T-cell (primary cell): ENCODE measurements around the gene SH2D1A. TPM values are rescaled to one million over a fixed set of nuclear protein-coding genes. Genes with fewer than 3 reads are reported as not detected.
A peak's percentile ranks its signal among the peaks of the same experiment; 100 is the strongest.
"Not testable (repeated sequence)": the region's sequence is repeated elsewhere in the genome, so short reads cannot be mapped to it uniquely, and the experiment has no call there.

Experiments used
- ATAC-seq, 4 experiments: fragments of 200-7000 bp in 3 of 4; fragments of 150-1000 bp in 1 of 4; cut with Tn5 transposase; replicated peaks in 1 of 4; 1 replicate in 3 of 4; 2 replicates in 1 of 4; pipeline ENCODE4 v1.10.0; 2021; ENCODE audit warnings: moderate library complexity in 3 of 4, mild to moderate bottlenecking in 2 of 4, moderate number of reproducible peaks in 1 of 4
- CTCF ChIA-PET, 2 donors: fragments of 300-600 bp; sonication (Branson Sonifier 250); formaldehyde crosslinking; loops; one replicate each; lab custom pipeline; 2022; ENCODE audit warnings: antibody characterized with exemption in 2 of 2; lab: Charles Lee
- POLR2A ChIA-PET, 2 donors: fragments of 300-600 bp; sonication (Branson Sonifier 250); formaldehyde crosslinking; loops; one replicate each; lab custom pipeline; 2022; ENCODE audit warnings: antibody characterized with exemption in 2 of 2; lab: Charles Lee
- DNase-seq, 35 experiments: peaks; one replicate each; pipeline versions ENCODE4 v3.0.0 to v3.0.0-alpha.2; 2013 to 2023
- H3K27ac ChIP-seq: one replicate; pipeline ENCODE4 v1.5.1; 2013; ENCODE audit warnings: low read length
- H3K27me3 ChIP-seq, 2 experiments: replicated peaks in 1 of 2; 1 replicate in 1 of 2; 2 replicates in 1 of 2; pipeline versions ENCODE4 v1.6.1 to v1.7.0; 2013; ENCODE audit warnings: low read length in 1 of 2, mixed read lengths in 1 of 2; ENCODE audit not compliant: control insufficient read depth in 2 of 2, insufficient read depth in 2 of 2; ENCODE audit errors: extremely low read depth in 1 of 2
- H3K36me3 ChIP-seq, 2 donors: 1 replicate in 1 of 2; 2 replicates in 1 of 2; pipeline versions ENCODE4 v1.6.1 to v1.7.0; 2013; ENCODE audit warnings: low read length in 1 of 2; ENCODE audit not compliant: control insufficient read depth in 2 of 2, insufficient read depth in 1 of 2; ENCODE audit errors: extremely low read depth in 1 of 2
- H3K4me1 ChIP-seq, 2 experiments: 1 replicate in 1 of 2; 2 replicates in 1 of 2; pipeline versions ENCODE4 v1.6.1 to v1.7.0; 2013; ENCODE audit warnings: low read length in 2 of 2, mixed read lengths in 1 of 2; ENCODE audit not compliant: insufficient read depth in 2 of 2, control insufficient read depth in 1 of 2; ENCODE audit errors: extremely low read depth in 1 of 2
- H3K4me3 ChIP-seq, 2 donors: 1 replicate in 1 of 2; 2 replicates in 1 of 2; pipeline versions ENCODE4 v1.5.1 to v1.7.0; 2013; ENCODE audit warnings: mild to moderate bottlenecking in 2 of 2, low read length in 1 of 2, moderate library complexity in 1 of 2; ENCODE audit not compliant: control insufficient read depth in 1 of 2; ENCODE audit errors: extremely low read depth in 1 of 2
- H3K9me3 ChIP-seq: 2 replicates; pipeline ENCODE4 v1.7.0; 2013
- H3K27ac Mint-ChIP-seq, 2 donors: one replicate each; pipeline ENCODE4 v1.8.0; 2020 to 2021; ENCODE audit warnings: mild to moderate bottlenecking in 2 of 2, mixed read lengths in 2 of 2
- H3K27me3 Mint-ChIP-seq, 2 donors: one replicate each; pipeline ENCODE4 v1.8.0; 2021 to 2022; ENCODE audit warnings: mixed read lengths in 2 of 2
- H3K36me3 Mint-ChIP-seq: one replicate; pipeline ENCODE4 v1.8.0; 2021; ENCODE audit warnings: mixed read lengths
- H3K4me1 Mint-ChIP-seq, 3 donors: one replicate each; pipeline ENCODE4 v1.8.0; 2020 to 2022; ENCODE audit warnings: mixed read lengths in 3 of 3, mild to moderate bottlenecking in 1 of 3
- H3K4me3 Mint-ChIP-seq, 3 donors: one replicate each; pipeline ENCODE4 v1.8.0; 2020 to 2022; ENCODE audit warnings: mild to moderate bottlenecking in 3 of 3, mixed read lengths in 3 of 3, moderate library complexity in 3 of 3
- H3K9me3 Mint-ChIP-seq, 3 donors: one replicate each; pipeline ENCODE4 v1.8.0; 2020 to 2022; ENCODE audit warnings: mixed read lengths in 3 of 3
- whole genome bisulfite sequencing: methylation state at CpG from one replicate; pipeline ENCODE4 v1.1.5; 2013; ENCODE audit warnings: missing lambda C conversion rate; ENCODE audit not compliant: insufficient coverage; 5-methylcytosine and 5-hydroxymethylcytosine counted together
- total RNA-seq, 35 experiments: library from RNA in 6 of 35; stranded (reverse) in 6 of 35; fragments of 120-200 nt in 1 of 35; gene quantifications; one replicate each; pipeline versions ENCODE4 v1.2.1 to v1.2.4 and lab custom pipeline; 2013 to 2026

Gene SH2D1A
- total RNA-seq, 5 donors from 2014 or later (not counting 1 experiment from before 2014, with no cell fraction given) = 32.1 to 43.8 (median 39.0) TPM

- Mint-ChIP-seq H3K36me3 (no peaks in the 10 kb centered on the region), H3K27ac (peak overlapping the region in 1 of 2 donors; percentile 34), H3K27me3 (peaks cover 0 to 14% of the 10 kb centered on the region in 2 donors), H3K4me1 (peaks cover 5 to 9% (median 6%) of the 10 kb centered on the region in 3 donors), H3K9me3 (no peaks in the 10 kb centered on the region), H3K4me3 (no peak overlapping the region)
- Histone ChIP-seq H3K27ac (no peak overlapping the region), H3K4me1 (peaks cover 0 to 6% of the 10 kb centered on the region in 2 experiments), H3K9me3 (no peaks in the 10 kb centered on the region), H3K4me3 (no peak overlapping the region), H3K27me3 (no peaks in the 10 kb centered on the region), H3K36me3 (no peaks in the 10 kb centered on the region)
- ATAC-seq = no peak
- POLR2A ChIA-PET = no interaction called here
- CTCF ChIA-PET = interaction anchor here (0.7 to 1.0 kb wide), 2 partner anchors 10 to 23 kb away, joined by 3 to 4 read pairs; no protein-coding TSS in a partner anchor
- DNase-seq = no peak
- no CpG with 5 or more reads among the region's 1 CpG for WGBS
Observed at GRCh38 chrX:124405868-124406267, 59.5 kb downstream of the SH2D1A start.

- Mint-ChIP-seq H3K4me3 (no peak overlapping the region), H3K9me3 (no peaks in the 10 kb centered on the region), H3K4me1 (peaks cover 3 to 9% (median 5%) of the 10 kb centered on the region in 3 donors), H3K27me3 (peaks cover 0 to 10% of the 10 kb centered on the region in 2 donors), H3K36me3 (no peaks in the 10 kb centered on the region), H3K27ac (no peak overlapping the region)
- H3K9me3 ChIP-seq = no peaks in the 10 kb centered on the region
- ATAC-seq (peak; percentile 54 to 86 (median 78)), DNase-seq (peak in 34 of 35 experiments; percentile 2 to 70 (median 34))
- ChIA-PET POLR2A (no interaction called here), CTCF (interaction anchor here (0.7 to 1.0 kb wide), 3 partner anchors 11 to 142 kb away, joined by 3 to 4 read pairs (median 4); no protein-coding TSS in a partner anchor)
- H3K4me1 ChIP-seq = peaks cover 0 to 6% of the 10 kb centered on the region in 2 experiments
- WGBS = 90% methylated on average over 2 of the region's 12 CpGs
- no peaks in the 10 kb centered on the region for H3K36me3 ChIP-seq
- H3K4me3 ChIP-seq = no peak overlapping the region
- H3K27me3 ChIP-seq = no peaks in the 10 kb centered on the region
- no peak overlapping the region for H3K27ac ChIP-seq
Observed at GRCh38 chrX:124406294-124407014, 60.1 kb downstream of the SH2D1A start.

DNA sequence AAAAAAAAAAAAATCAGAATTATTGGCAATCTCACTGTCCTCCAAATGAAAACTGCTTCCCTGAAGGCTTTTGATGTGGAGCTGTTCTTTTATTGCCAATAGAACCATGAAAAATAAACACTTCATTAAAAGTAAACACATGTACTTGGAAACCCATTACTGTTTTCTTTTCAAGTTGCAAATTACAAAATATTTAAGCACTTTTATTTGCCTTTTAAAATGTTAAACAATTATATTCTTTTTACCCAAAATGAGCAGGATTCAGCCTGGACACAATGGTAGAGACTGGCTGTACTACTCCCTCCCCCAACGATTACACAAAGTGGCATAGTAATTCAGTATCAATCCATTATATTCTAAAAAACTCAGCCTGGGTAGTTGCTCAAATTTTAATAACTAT lies 60.9 kb downstream of the SH2D1A start:
- peaks cover 0 to 6% of the 10 kb centered on the region in 2 experiments for H3K4me1 ChIP-seq
- Mint-ChIP-seq H3K4me3 (no peak overlapping the region), H3K9me3 (no peaks in the 10 kb centered on the region), H3K36me3 (no peaks in the 10 kb centered on the region), H3K27me3 (peaks cover 0 to 8% of the 10 kb centered on the region in 2 donors), H3K27ac (no peak overlapping the region), H3K4me1 (peaks cover 0 to 9% (median 5%) of the 10 kb centered on the region in 3 donors)
- no peak overlapping the region for H3K4me3 ChIP-seq
- H3K9me3 ChIP-seq = no peaks in the 10 kb centered on the region
- no peak overlapping the region for H3K27ac ChIP-seq
- CTCF ChIA-PET = interaction anchor here (0.6 to 1.0 kb wide), 5 partner anchors 21 to 725 kb away, joined by 3 to 4 read pairs (median 3); no protein-coding TSS in a partner anchor
- no CpG with 5 or more reads among the region's 1 CpG for WGBS
- DNase-seq (no peak), ATAC-seq (no peak)
- no peaks in the 10 kb centered on the region for H3K36me3 ChIP-seq
- H3K27me3 ChIP-seq = no peaks in the 10 kb centered on the region
- POLR2A ChIA-PET = no interaction called here

- CTCF ChIA-PET, H3K36me3 Mint-ChIP-seq, H3K27ac Mint-ChIP-seq, H3K36me3 ChIP-seq, H3K9me3 ChIP-seq, ATAC-seq, H3K4me3 Mint-ChIP-seq, H3K4me1 ChIP-seq, H3K27me3 ChIP-seq, H3K27me3 Mint-ChIP-seq, POLR2A ChIA-PET, H3K9me3 Mint-ChIP-seq, H3K4me1 Mint-ChIP-seq, DNase-seq, H3K27ac ChIP-seq, H3K4me3 ChIP-seq: not testable (repeated sequence)
- no CpG with 5 or more reads among the region's 6 CpGs for WGBS
Observed at GRCh38 chrX:124408380-124408779, 62.0 kb downstream of the SH2D1A start.

DNA sequence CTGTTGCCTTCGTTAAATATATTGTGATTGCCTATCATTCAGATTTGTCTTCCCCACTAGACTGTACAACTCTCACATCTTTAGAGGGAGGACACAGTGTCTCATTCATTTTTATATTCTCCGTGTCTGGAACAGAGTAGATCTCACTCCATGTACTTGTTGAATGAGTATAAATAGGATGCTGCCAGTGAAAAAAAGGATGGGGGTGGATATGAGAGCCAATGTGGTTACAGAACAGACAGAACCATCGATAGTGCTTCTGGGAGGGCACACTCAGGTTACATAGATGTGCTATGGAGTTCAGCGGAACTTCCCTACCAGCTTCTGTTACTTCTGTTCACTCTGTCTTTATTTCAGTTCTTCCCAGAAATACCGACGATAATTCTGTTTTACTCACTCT lies 66.9 kb downstream of the SH2D1A start:
- H3K27ac ChIP-seq = no peak overlapping the region
- no CpG with 5 or more reads among the region's 6 CpGs for WGBS

GRCh38 chrX:124414281-124414680 lies 67.9 kb downstream of the SH2D1A start:
- Mint-ChIP-seq H3K4me1 (no peaks in the 10 kb centered on the region), H3K27me3 (peaks cover 0 to 5% of the 10 kb centered on the region in 2 donors), H3K9me3 (no peaks in the 10 kb centered on the region), H3K27ac (no peak overlapping the region), H3K36me3 (peaks cover 11% of the 10 kb centered on the region), H3K4me3 (no peak overlapping the region)
- Histone ChIP-seq H3K4me3 (no peak overlapping the region), H3K27me3 (no peaks in the 10 kb centered on the region), H3K36me3 (no peaks in the 10 kb centered on the region), H3K27ac (no peak overlapping the region), H3K4me1 (no peaks in the 10 kb centered on the region), H3K9me3 (no peaks in the 10 kb centered on the region)
- ATAC-seq (no peak), DNase-seq (no peak)
- 80% methylated on average over 1 of the region's 5 CpGs for WGBS
- ChIA-PET CTCF (no interaction called here), POLR2A (no interaction called here)

More for the DNA sequence above, 66.9 kb downstream of the SH2D1A start:
- peaks cover 0 to 5% of the 10 kb centered on the region in 2 donors for H3K27me3 Mint-ChIP-seq
- Histone ChIP-seq H3K9me3 (no peaks in the 10 kb centered on the region), H3K27me3 (no peaks in the 10 kb centered on the region), H3K36me3 (no peaks in the 10 kb centered on the region), H3K4me1 (no peaks in the 10 kb centered on the region), H3K4me3 (no peak overlapping the region)
- no peak for DNase-seq
- no peak for ATAC-seq
- POLR2A ChIA-PET = no interaction called here
- H3K4me1 Mint-ChIP-seq = no peaks in the 10 kb centered on the region
- H3K4me3 Mint-ChIP-seq = no peak overlapping the region
- H3K27ac Mint-ChIP-seq = no peak overlapping the region
- peaks cover 7% of the 10 kb centered on the region for H3K36me3 Mint-ChIP-seq
- CTCF ChIA-PET = no interaction called here
- no peaks in the 10 kb centered on the region for H3K9me3 Mint-ChIP-seq
